C4-2B (cell line): Measurements from ENCODE around the gene LTBP1.

Experiments
- CTCF ChIP-seq: fragments of 450-650 bp; conservative IDR thresholded peaks from 2 replicates; pipeline ENCODE4 v1.5.1; 2017; ENCODE audit warnings: mild to moderate bottlenecking
- ZFX ChIP-seq: fragments of 450-650 bp; IDR thresholded peaks from 2 replicates; pipeline ENCODE4 v1.6.1; 2017

GRCh38 chr2:33038230-33038629 is 91.5 kb downstream of the LTBP1 start:
- TF ChIP-seq CTCF = no peak
- TF ChIP-seq ZFX = no peak
